GM19023 (cell line): Measurements from ENCODE around the gene CT45A1.
"Not testable (repeated sequence)": the region's sequence is repeated elsewhere in the genome, so short reads cannot be mapped to it uniquely, and the experiment has no call there.

Source experiments
- ATAC-seq: cut with Tn5 transposase; IDR thresholded peaks from one replicate; pipeline ENCODE4 v1.9.1; 2021; ENCODE audit warnings: mild to moderate bottlenecking, moderate library complexity; ENCODE audit not compliant: unreplicated experiment

The CT45A1 gene, protein sequence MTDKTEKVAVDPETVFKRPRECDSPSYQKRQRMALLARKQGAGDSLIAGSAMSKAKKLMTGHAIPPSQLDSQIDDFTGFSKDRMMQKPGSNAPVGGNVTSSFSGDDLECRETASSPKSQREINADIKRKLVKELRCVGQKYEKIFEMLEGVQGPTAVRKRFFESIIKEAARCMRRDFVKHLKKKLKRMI

DNA sequence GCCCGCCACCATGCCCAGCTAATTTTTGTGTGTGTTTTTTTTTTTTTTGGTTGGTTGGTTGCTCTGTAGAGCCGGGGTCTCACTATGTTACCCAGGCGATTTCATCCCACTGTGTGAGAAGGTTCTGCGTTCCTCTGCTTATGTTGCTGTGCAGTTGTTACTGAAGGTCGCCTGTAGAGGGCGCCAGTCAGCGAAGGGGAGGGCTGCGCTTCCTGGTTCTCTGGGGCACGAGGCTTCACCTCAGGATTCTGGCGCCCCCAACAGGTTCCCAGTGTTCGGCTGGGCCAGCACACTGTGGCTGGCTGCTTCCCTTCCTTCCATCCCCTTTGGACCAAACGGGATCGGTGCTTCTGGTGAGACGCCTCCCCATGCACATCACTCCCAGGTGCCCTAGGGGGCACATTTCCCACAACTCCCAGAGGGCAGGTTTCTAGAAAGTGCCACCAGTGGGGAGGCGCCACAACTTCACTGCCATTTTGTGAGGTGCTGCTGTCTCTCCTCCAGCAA, at the start of gene CT45A1:
TSS of gene CT45A1 (plus strand) at position 457 of the 507 bp plus-strand sequence. CDS start 5,302 bp downstream, outside the sequence.
- not testable (repeated sequence) for ATAC-seq

- ATAC-seq = not testable (repeated sequence)
Measured at GRCh38 chrX:135672979-135673378, 40.5 kb upstream of the CT45A1 start.

DNA sequence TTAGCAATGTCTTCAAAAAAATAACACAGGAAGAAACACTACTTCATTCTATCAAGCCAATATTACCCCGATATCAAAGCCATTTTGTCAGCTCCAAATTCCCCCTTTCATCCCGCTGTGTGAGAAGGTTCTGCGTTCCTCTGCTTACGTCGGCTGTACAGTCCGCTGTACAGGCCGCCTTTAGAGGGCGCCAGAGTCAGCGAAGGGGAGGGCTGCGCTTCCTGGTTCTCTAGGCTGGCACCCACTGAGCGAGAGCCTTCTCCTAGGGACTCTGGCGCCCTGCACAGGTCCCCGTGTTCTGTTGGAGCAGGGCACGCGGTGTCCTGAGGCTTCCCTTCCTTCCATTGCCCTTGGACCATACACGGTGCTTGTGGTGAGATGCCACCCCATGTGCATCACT, 25.3 kb upstream of the CT45A1 start:
- ATAC-seq = no peak

GRCh38 chrX:135695471-135695870, 18.0 kb upstream of the CT45A1 start:
- no peak for ATAC-seq

DNA sequence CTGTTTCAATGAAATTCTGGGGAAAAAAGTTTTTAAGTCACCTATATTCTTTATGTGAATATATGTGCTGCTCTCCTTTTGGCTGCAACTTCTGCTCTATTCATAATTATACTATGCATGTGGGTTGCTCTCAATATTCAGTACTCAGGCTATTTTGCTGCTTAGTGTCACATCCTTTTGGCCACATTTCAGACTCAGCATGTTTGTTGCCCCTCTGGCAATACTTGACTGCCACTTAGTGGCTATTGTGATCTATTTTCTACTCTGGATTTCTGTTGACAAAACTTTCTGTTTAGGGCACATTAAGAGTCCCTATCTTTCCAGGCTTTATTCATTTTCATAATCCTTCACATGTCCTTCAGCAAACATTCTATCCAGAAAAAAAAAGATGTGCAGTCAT, 15.8 kb upstream of the CT45A1 start:
- ATAC-seq = no peak

DNA sequence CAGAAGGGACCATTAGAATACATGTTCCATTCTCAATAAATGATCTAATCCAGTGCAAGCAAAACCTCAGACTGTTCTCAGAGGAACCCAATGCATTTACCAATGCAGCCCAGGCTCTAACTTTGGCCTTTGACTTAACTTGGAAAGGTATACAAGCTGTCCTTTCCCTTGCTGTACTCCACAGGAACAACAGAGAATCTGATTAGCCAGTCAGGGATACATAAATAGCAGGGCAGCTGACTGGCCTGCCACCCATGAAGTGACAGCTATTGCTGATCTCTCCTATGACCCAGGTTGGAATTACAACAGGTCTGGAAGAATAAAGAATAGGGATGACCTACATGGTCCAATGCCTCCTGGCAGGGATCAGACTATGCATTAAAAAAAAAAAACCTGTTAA, 14.5 kb upstream of the CT45A1 start:
- no peak for ATAC-seq

- no peak for ATAC-seq
Measured at GRCh38 chrX:135707880-135708279, 5.6 kb upstream of the CT45A1 start.

DNA sequence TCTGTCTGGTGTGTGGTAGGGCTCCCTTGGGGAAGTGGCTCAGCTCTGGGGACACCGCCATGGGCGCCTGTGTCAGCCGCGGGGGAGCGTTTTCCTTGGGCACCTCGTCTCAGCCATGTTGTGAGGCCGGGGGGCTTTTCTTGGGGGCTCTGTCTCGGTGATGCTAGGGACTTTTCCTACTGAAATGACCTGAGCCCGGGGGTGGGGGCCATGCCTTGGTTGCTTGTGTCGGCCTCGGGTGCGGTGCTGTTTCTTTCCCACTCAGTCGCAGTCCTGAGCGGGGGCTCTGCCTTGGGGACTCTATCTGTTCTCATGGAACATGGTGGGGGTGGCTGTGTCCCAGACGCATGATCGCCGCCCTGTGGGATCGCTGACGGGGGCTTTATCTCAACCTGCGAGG, 356 bp downstream of the CT45A1 start:
- ATAC-seq = no peak

GRCh38 chrX:135734666-135735065, 21.2 kb downstream of the CT45A1 start:
- not testable (repeated sequence) for ATAC-seq

DNA sequence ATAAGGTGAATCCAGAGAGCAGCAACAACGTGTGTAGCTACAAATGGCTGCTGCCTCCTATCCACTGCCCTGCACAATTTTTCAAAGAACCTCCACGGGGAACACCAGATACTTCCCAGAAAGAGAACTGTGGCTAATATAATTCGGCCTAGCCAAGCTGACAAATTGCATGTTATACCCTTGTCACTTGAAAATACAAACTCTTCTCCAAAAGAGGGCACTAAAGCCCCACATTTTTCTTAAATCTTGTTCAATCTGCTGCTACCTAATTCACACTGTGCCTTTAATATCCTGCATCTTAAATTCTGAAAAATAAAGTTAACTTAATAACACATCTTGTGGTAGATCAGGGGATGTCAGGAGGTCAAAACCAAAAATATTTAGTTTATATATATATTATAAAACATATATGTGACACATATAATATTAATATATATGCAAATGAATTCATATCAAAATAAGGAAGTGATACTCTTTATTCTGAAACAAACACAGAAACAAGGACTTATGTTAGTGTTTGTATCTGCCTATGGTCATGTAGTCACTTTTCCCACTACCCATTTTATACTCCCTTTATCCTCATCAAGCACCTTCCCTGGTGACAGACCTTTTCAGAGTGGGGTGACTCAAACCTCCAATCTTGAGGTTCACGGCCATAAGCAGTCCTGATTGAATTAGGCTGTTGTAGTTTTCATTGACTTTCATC, 24.1 kb downstream of the CT45A1 start:
- no peak for ATAC-seq

- ATAC-seq = no peak
Measured at GRCh38 chrX:135740681-135741149, 27.3 kb downstream of the CT45A1 start.

DNA sequence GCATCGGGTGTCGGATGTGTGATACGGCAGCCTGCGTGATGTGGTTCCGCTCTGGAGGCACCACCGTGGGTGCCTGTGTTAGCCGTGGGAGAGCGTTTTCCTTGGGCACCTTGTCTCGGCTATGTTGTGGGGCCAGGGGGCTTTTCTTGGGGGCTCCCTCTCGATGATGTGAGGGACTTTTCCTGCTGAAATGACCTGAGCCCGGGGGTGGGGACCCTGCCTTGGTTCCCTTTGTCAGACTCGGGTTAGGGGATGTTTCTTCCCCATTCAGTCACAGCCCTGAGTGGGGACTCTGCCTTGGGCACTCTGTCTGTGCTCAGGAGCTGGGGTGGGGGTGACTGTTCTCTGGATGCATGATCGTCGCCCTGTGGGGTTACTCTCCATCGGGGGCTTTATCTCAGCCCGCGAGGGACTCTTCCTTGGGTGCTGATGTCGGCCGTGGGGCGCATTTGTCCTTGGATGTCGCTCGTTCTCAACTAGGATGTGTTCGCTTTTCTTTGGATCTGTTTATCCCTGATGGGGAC, 27.8 kb downstream of the CT45A1 start:
- ATAC-seq = no peak

GRCh38 chrX:135744739-135745138, 31.3 kb downstream of the CT45A1 start:
- not testable (repeated sequence) for ATAC-seq

GRCh38 chrX:135768091-135768490, 54.7 kb downstream of the CT45A1 start, which contains the start of gene CT45A3:
TSS of gene CT45A3 (minus strand) at chrX:135768191. CDS start at chrX:135764444, 3,747 bp downstream.
- not testable (repeated sequence) for ATAC-seq
